Lower lobe of right lung (tissue), 2 donors: ENCODE data around the gene IL31RA. TPM values are rescaled to one million over a fixed set of nuclear protein-coding genes. Genes with fewer than 3 reads are reported as not detected.
"Not testable (repeated sequence)": the region's sequence is repeated elsewhere in the genome, so short reads cannot be mapped to it uniquely, and the experiment has no call there.

Experiments used
- ATAC-seq, 2 donors: fragments of 200-7000 bp; cut with Tn5 transposase; one replicate each; pipeline ENCODE4 v1.9.1; 2020 to 2022; ENCODE audit warnings: mild to moderate bottlenecking in 2 of 2, moderate library complexity in 2 of 2
- DNase-seq: peaks from one replicate; pipeline ENCODE4 v3.0.0-alpha.2; 2020
- H3K27ac ChIP-seq: fragments of 200-600 bp; one replicate; pipeline ENCODE4 v1.8.0; 2022
- H3K27me3 ChIP-seq: fragments of 200-600 bp; one replicate; pipeline ENCODE4 v1.8.0; 2022; ENCODE audit warnings: low read depth
- H3K36me3 ChIP-seq: fragments of 200-600 bp; one replicate; pipeline ENCODE4 v1.8.0; 2022; ENCODE audit warnings: mild to moderate bottlenecking
- H3K4me1 ChIP-seq: fragments of 200-600 bp; one replicate; pipeline ENCODE4 v1.8.0; 2022
- H3K4me3 ChIP-seq: fragments of 200-600 bp; one replicate; pipeline ENCODE4 v1.8.0; 2022; ENCODE audit warnings: mild to moderate bottlenecking
- H3K9me3 ChIP-seq: fragments of 200-600 bp; one replicate; pipeline ENCODE4 v1.8.0; 2022
- CTCF ChIP-seq: fragments of 200-600 bp; IDR thresholded peaks from one replicate; pipeline ENCODE4 v1.8.0; 2022; ENCODE audit warnings: antibody characterized with exemption, mild to moderate bottlenecking
- intact Hi-C: fragments of 100-400 bp; cut with DNase I; formaldehyde crosslinking; loops from one replicate; pipeline ENCODE4 v1.11.0; 2022
- long read RNA-seq: library from polyadenylated mRNA; unstranded; transcript quantifications from one replicate; pipeline ENCODE4 v2.0.0, GENCODE V29; 2021
- total RNA-seq: library from RNA; stranded (reverse); fragmentation: NEBNext Ultra II Directional; extraction: Animal tissue kit (Norgen Biotek cat#: 25700); gene quantifications from one replicate; pipeline ENCODE4 v1.2.1, GENCODE V29; 2021
- donor health status: DM: no; HTN: yes; CAD: no; lungs with severe emphysema.

The IL31RA gene
- total RNA-seq = not detected
- long read RNA-seq = 0 reads

DNA sequence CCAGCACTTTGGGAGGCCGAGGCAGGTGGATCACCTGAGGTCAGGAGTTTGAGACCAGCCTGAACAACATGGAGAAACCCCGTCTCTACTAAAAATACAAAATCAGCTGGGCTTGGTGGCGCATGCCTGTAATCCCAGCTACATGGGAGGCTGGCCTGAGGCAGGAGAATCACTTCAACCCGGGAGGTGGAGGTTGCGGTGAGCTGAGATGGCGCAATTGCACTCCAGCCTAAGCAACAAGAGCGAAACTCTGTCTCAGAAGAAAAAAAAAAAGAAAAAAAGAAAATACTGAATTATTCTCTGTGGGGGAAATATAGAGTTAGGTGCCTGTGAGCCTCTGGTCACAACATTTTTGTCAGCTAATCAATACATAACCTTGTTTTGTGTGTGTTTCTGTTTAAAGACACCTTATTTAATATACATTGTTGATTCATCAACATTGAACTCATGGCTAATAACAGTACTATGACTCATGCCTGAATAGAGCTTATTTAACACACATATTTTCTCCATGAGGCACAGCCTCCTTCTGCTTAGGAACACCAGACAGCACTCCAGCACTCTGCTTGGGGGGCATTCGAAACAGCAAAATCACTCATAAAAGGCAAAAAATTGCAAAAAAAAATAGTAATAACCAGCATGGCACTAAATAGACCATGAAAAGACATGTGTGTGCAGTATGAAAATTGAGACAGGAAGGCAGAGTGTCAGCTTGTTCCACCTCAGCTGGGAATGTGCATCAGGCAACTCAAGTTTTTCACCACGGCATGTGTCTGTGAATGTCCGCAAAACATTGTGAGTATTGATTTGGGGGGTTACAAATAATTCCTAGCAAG lies at the start of gene IL31RA:
Gene IL31RA, plus strand, starts transcription at position 519 of the 836 bp plus-strand sequence. Its CDS starts 214 bp downstream, at position 733.
- peaks cover 6% of the 10 kb centered on the region for H3K4me1 ChIP-seq
- intact Hi-C loops = no loop called here

GRCh38 chr5:55808814-55809213 lies 42.3 kb upstream of the IL31RA start:
- H3K9me3 ChIP-seq, ATAC-seq, intact Hi-C loops: not testable (repeated sequence)

More for the DNA sequence above, at the start of gene IL31RA:
- ATAC-seq = no peak
- Histone ChIP-seq H3K36me3 (no peaks in the 10 kb centered on the region), H3K9me3 (no peaks in the 10 kb centered on the region), H3K27me3 (no peaks in the 10 kb centered on the region), H3K4me3 (no peak within 1 kb of the TSS), H3K27ac (no peak within 1 kb of the TSS)
- TF ChIP-seq CTCF = no peak
- no peak for DNase-seq

GRCh38 chr5:55815939-55816338 lies 35.2 kb upstream of the IL31RA start:
- H3K27ac ChIP-seq, H3K36me3 ChIP-seq, intact Hi-C loops, H3K9me3 ChIP-seq, H3K4me1 ChIP-seq, H3K4me3 ChIP-seq, ATAC-seq, DNase-seq, H3K27me3 ChIP-seq: not testable (repeated sequence)

More at GRCh38 chr5:55808814-55809213, 42.3 kb upstream of the IL31RA start:
- H3K27ac ChIP-seq, H3K4me1 ChIP-seq, H3K27me3 ChIP-seq, H3K4me3 ChIP-seq, DNase-seq, H3K36me3 ChIP-seq: not testable (repeated sequence)

DNA sequence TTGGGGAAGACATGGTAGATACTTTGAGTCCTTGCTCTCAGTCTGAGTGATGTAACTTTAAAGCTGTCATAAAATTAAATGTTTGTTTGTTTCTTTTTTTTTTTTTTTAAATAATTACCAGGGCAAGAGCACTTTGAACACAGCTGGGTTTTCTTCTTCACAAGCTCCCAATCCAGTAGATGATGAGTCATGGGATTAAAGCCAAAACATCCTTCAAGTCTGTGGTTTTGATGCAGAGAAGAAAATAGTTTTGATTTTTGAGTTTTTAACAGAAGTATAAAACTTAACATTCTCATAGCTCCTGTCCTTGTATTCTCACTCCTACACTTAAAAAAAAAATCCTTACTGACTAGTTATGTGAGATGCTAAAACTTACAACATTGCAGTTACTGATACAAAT lies 34.8 kb upstream of the IL31RA start:
- Histone ChIP-seq H3K4me1 (no peaks in the 10 kb centered on the region), H3K27ac (no peak overlapping the region), H3K36me3 (no peaks in the 10 kb centered on the region), H3K4me3 (no peak overlapping the region), H3K9me3 (no peaks in the 10 kb centered on the region), H3K27me3 (peaks cover 4% of the 10 kb centered on the region)
- no peak for TF ChIP-seq CTCF
- DNase-seq (no peak), ATAC-seq (no peak)
- intact Hi-C loops = no loop called here

GRCh38 chr5:55817030-55817429 lies 34.1 kb upstream of the IL31RA start:
- Histone ChIP-seq H3K27me3 (peaks cover 11% of the 10 kb centered on the region), H3K4me3 (no peak overlapping the region), H3K27ac (no peak overlapping the region), H3K9me3 (no peaks in the 10 kb centered on the region), H3K4me1 (peaks cover 5% of the 10 kb centered on the region), H3K36me3 (no peaks in the 10 kb centered on the region)
- ATAC-seq (no peak), DNase-seq (no peak)
- intact Hi-C loops = no loop called here
- no peak for TF ChIP-seq CTCF

DNA sequence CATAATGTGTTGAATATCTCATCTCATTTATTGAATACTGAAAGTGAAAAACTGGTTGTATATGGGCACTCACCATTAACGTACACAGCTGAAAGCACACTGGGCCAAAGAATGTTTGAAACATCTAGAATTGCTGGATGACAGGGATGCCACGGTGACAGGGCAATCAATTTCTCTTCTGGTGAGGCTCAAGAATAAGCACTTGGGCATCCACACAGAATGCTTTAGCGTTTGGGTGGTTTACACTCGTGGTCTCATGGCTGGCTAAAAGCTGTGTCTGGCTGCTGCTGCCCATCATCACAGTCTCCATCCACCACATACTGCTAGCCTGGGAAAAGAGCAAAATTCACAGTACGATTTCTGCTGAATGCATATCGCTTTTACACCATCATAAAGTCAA lies 30.7 kb upstream of the IL31RA start:
- Histone ChIP-seq H3K36me3 (no peaks in the 10 kb centered on the region), H3K27ac (no peak overlapping the region), H3K4me3 (no peak overlapping the region), H3K9me3 (no peaks in the 10 kb centered on the region), H3K4me1 (peaks cover 6% of the 10 kb centered on the region), H3K27me3 (peaks cover 14% of the 10 kb centered on the region)
- no peak for DNase-seq
- ATAC-seq = no peak
- intact Hi-C loops = no loop called here
- no peak for TF ChIP-seq CTCF
